ENCODE measurements around the gene RCAN2.

- TF ChIP-seq TAF1 (IDR thresholded peaks at IDR 0.05; ENCODE audit: low read depth, low read length) (no peak), POLR2A (IDR thresholded peaks at IDR 0.05; ENCODE audit: low read depth, low read length) (no peak), POLR2AphosphoS5 (IDR thresholded peaks at IDR 0.05; ENCODE audit: low read depth, low read length) (no peak)
Observed at GRCh38 chr6:46453216-46453615, 38.0 kb downstream of the RCAN2 start.

Measured in GM12891 (cell line).